ENCODE data around the gene ZNF221. TPM values are rescaled to one million over a fixed set of nuclear protein-coding genes. Genes with fewer than 3 reads are reported as not detected.

ZNF221 gene
- total RNA-seq, 1 donor from 2014 or later, result 6.1 TPM

DNA sequence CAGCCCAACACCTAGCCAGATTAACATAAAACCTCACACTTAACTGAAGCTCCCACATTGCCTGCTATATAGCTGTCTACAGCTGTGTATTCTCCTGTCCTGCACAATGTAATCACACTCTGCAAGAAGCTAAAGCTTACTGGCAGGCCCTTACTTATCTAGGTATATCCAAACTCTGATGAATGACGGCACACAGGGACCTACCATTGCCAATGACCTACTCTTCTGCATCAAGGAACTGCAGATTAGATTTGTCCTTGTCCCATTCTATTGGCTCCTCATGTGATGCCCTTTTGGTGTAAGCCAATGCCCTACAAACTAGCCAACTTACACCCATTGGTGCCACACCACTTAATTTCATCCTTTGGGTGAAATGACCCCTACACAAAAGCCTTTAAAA lies 42.4 kb upstream of the ZNF221 start:
- DNase-seq (ENCODE audit: low read depth), result no peak
- TF ChIP-seq, protein P1, sequence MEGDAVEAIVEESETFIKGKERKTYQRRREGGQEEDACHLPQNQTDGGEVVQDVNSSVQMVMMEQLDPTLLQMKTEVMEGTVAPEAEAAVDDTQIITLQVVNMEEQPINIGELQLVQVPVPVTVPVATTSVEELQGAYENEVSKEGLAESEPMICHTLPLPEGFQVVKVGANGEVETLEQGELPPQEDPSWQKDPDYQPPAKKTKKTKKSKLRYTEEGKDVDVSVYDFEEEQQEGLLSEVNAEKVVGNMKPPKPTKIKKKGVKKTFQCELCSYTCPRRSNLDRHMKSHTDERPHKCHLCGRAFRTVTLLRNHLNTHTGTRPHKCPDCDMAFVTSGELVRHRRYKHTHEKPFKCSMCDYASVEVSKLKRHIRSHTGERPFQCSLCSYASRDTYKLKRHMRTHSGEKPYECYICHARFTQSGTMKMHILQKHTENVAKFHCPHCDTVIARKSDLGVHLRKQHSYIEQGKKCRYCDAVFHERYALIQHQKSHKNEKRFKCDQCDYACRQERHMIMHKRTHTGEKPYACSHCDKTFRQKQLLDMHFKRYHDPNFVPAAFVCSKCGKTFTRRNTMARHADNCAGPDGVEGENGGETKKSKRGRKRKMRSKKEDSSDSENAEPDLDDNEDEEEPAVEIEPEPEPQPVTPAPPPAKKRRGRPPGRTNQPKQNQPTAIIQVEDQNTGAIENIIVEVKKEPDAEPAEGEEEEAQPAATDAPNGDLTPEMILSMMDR (IDR thresholded peaks at IDR 0.05; ENCODE audit: insufficient read depth, low read length, severe bottlenecking), result no peak
- peak; percentile 62 for FAIRE-seq
- no peak overlapping the region for H3K4me3 ChIP-seq (ENCODE audit: low read depth, low read length)
- peaks cover 2% of the 10 kb centered on the region for H3K36me3 ChIP-seq (ENCODE audit: control insufficient read depth, insufficient read depth, low read length)
- no peaks in the 10 kb centered on the region for H3K27me3 ChIP-seq (ENCODE audit: control insufficient read depth, insufficient read depth, low read length)

DNA sequence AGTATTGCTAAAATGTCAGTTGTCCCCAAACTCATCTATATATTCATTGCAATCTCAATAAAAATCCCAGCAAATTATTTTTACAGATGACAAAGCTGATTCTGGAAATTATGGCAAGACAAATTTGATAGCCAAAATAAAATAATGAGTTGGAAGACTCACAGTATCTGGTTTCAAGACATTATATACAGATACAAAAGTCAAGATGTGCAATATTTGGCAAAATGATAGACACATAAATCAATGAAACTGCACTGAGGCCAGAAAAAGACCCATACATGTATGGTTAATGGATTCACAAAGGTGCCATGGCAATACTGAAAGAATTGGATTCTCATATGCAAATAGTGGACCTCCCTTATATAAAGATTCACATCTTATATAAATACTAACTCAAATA lies 40.1 kb upstream of the ZNF221 start:
- H3K27me3 ChIP-seq (ENCODE audit: control insufficient read depth, insufficient read depth, low read length), result no peaks in the 10 kb centered on the region
- TF ChIP-seq, protein P1 (IDR thresholded peaks at IDR 0.05; ENCODE audit: insufficient read depth, low read length, severe bottlenecking), result no peak
- peaks cover 7% of the 10 kb centered on the region for H3K36me3 ChIP-seq (ENCODE audit: control insufficient read depth, insufficient read depth, low read length)
- H3K4me3 ChIP-seq (ENCODE audit: low read depth, low read length), result no peak overlapping the region
- FAIRE-seq (no peak), DNase-seq (ENCODE audit: low read depth) (no peak)

DNA sequence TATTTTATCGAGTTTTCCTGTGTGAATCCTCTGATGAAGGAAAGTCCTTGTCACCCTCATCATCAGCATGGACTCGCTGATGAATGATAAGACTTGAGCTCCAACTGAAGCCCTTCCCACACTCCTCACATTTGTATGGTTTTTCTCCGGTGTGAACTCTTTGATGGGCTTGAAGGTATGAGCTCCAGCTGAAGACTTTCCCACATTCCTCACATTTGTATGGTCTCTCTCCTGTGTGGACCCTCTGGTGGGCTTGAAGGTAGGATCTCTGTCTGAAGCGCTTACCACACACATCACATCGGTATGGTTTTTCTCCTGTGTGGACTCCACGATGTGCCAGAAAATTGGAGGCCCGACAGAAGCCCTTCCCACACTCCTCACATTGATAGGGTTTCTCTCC lies 37.6 kb upstream of the ZNF221 start:
- DNase-seq (ENCODE audit: low read depth) (no peak), FAIRE-seq (no peak)
- Histone ChIP-seq H3K4me3 (ENCODE audit: low read depth, low read length) (no peak overlapping the region), H3K36me3 (ENCODE audit: control insufficient read depth, insufficient read depth, low read length) (peaks cover 13% of the 10 kb centered on the region), H3K27me3 (ENCODE audit: control insufficient read depth, insufficient read depth, low read length) (no peaks in the 10 kb centered on the region)
- TF ChIP-seq, protein P1 (IDR thresholded peaks at IDR 0.05; ENCODE audit: insufficient read depth, low read length, severe bottlenecking), result no peak

DNA sequence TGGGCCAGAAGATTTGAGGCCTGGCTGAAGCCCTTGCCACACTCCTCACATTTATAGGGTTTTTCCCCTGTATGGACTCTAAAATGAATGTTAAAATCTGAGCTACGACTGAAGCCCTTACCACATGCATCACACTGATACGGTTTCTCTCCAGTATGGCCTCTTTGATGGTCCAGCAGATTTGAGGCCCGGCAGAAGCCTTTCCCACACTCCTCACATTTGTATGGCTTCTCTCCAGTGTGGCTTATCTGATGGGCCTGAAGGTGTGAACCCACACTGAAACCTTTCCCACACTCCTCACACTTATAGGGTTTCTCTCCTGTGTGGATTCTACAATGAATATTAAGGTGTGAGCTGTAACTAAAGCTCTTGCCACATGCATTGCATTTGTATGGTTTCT lies 37.0 kb upstream of the ZNF221 start:
- H3K36me3 ChIP-seq (ENCODE audit: control insufficient read depth, insufficient read depth, low read length), result peaks cover 15% of the 10 kb centered on the region
- TF ChIP-seq, protein P1 (IDR thresholded peaks at IDR 0.05; ENCODE audit: insufficient read depth, low read length, severe bottlenecking), result no peak
- no peak for FAIRE-seq
- no peak overlapping the region for H3K4me3 ChIP-seq (ENCODE audit: low read depth, low read length)
- H3K27me3 ChIP-seq (ENCODE audit: control insufficient read depth, insufficient read depth, low read length), result no peaks in the 10 kb centered on the region
- DNase-seq (ENCODE audit: low read depth), result no peak

DNA sequence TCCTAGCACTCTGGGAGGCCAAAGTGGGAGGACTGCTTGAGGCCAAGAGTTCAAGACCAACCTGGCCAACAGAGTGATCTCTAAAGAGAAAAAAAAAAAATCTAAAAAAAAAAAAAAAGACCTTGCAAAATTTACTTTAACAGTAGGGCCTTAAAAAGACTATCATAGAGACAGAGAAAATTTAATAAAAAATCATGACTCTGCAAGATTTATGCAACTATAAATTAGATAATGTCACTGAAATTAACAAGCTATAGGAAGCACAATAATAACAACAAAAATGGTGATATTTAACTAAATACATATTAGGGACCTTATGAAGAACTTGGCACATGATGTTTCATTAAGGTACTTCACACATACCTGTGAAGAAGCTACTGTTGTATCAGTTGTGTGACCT lies 27.2 kb upstream of the ZNF221 start:
- H3K27me3 ChIP-seq (ENCODE audit: control insufficient read depth, insufficient read depth, low read length), result no peaks in the 10 kb centered on the region
- DNase-seq (ENCODE audit: low read depth) (no peak), FAIRE-seq (no peak)
- H3K4me3 ChIP-seq (ENCODE audit: low read depth, low read length), result no peak overlapping the region
- TF ChIP-seq, protein P1 (IDR thresholded peaks at IDR 0.05; ENCODE audit: insufficient read depth, low read length, severe bottlenecking), result no peak
- H3K36me3 ChIP-seq (ENCODE audit: control insufficient read depth, insufficient read depth, low read length), result peaks cover 18% of the 10 kb centered on the region

DNA sequence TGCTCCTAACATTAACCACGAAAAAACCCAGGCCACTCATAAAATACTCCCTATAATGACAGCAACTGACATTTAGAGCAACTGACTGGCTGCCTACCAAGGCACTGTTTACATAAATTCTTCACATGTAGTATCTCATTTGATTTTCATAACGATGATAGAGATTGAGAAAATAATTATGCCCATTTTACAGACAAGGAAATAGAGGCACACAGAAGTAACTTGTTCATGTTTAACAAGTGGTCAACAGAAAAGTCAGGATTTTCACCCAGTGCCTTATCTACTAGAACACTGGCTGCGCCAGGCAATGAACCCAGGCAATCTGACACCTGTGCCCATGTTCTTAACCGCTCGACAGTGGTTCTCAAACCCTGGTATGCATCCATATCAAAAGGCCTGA lies 22.2 kb upstream of the ZNF221 start:
- DNase-seq (ENCODE audit: low read depth) (no peak), FAIRE-seq (no peak)
- peaks cover 20% of the 10 kb centered on the region for H3K36me3 ChIP-seq (ENCODE audit: control insufficient read depth, insufficient read depth, low read length)
- no peak overlapping the region for H3K4me3 ChIP-seq (ENCODE audit: low read depth, low read length)
- TF ChIP-seq, protein P1 (IDR thresholded peaks at IDR 0.05; ENCODE audit: insufficient read depth, low read length, severe bottlenecking), result no peak
- H3K27me3 ChIP-seq (ENCODE audit: control insufficient read depth, insufficient read depth, low read length), result no peaks in the 10 kb centered on the region
